HG03558 (cell line): ENCODE measurements around the gene ALDH2.
"Not testable (repeated sequence)": the region's sequence is repeated elsewhere in the genome, so short reads cannot be mapped to it uniquely, and the experiment has no call there.

Source experiments
- ATAC-seq: cut with Tn5 transposase; IDR thresholded peaks from one replicate; pipeline ENCODE4 v1.9.1; 2021; ENCODE audit warnings: moderate number of reproducible peaks; ENCODE audit not compliant: unreplicated experiment; ENCODE audit errors: extremely low read depth

ALDH2 gene

GRCh38 chr12:111819191-111820158 lies 52.7 kb downstream of the ALDH2 start:
- ATAC-seq = no peak

- not testable (repeated sequence) for ATAC-seq
These were observed 54.1 kb downstream of the ALDH2 start for GRCh38 chr12:111820828-111821227.

GRCh38 chr12:111822886-111823285 lies 56.2 kb downstream of the ALDH2 start:
- ATAC-seq = no peak

DNA sequence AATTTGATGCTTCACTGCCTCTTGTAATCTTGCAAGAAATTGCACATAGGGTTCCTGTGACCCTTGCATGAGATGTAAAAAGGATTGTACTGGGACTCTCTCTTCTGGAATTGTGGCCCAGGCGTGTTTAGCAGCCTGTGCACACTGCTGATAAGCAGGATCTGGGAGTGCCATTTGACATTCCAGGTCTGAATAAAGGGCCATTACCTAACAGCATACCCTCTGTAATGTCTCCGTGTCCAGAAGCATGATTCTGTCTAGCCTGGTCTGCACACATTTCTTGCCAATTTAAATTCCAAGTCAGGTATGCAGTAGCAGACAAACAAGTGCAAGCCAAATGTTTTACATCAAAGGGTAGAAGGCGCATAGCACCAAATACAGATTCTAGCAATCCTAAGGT lies 57.2 kb downstream of the ALDH2 start:
- no peak for ATAC-seq

DNA sequence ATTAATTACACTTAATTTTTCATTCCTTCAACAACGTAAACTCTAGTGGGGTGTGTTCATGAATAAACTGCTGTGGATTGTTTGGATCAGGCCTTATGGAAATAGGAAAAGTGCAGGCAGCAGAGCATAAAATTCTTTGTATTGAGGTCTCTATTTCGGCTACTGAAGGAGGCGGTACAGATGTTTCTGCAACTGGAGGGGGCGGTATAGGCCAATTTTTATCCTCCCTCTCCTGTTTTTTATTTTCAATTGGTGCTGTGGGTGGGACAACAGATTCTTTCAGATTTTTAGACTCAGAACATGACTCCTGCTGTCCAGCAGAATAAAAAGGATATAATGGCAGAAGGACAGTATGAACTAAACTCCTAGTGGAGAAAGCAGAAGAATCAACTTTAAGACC lies 57.6 kb downstream of the ALDH2 start:
- ATAC-seq = not testable (repeated sequence)

DNA sequence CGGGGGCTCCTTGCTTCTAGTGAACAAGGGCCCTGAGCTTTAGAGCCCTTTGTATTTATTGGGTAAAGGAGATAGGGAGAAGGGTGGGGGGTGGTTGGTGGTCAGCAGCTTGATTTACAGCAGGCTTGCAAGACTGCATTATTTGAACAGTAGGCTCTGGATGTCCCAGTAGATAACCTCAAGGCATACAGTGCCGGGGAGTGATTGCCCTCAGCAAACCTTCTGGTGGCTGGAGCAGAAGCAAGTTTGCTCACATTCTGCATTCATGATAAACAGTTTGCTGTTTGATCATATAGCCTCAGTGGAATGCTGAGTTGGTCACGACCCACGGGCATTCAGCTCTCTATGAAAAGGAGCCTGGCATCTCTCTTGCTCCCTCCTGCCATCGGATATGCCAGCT lies 58.8 kb downstream of the ALDH2 start:
- no peak for ATAC-seq

GRCh38 chr12:111826316-111826715 lies 59.6 kb downstream of the ALDH2 start:
- ATAC-seq = no peak

DNA sequence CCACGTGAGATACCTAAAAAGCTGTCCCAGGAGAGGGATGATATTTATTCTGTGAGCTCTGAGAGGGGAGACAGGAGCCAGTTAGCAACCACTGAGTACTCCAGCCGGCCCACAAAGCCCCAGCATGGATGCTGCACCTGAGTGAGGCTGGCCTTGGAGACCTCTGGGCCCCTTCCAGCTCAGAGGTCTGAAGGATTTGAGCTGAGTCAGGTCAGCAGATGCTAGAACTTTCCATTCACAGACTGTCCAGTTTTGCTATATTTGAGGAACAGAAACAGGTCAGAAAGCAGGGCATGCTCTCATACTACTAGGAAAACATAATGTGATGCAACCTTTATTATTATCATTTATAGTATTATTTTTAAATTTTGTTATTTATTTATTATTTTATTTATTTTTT lies 60.3 kb downstream of the ALDH2 start:
- ATAC-seq = no peak

- no peak for ATAC-seq
These were observed 61.2 kb downstream of the ALDH2 start for GRCh38 chr12:111827907-111828306.

- no peak for ATAC-seq
These were observed 61.7 kb downstream of the ALDH2 start for GRCh38 chr12:111828338-111828979.

DNA sequence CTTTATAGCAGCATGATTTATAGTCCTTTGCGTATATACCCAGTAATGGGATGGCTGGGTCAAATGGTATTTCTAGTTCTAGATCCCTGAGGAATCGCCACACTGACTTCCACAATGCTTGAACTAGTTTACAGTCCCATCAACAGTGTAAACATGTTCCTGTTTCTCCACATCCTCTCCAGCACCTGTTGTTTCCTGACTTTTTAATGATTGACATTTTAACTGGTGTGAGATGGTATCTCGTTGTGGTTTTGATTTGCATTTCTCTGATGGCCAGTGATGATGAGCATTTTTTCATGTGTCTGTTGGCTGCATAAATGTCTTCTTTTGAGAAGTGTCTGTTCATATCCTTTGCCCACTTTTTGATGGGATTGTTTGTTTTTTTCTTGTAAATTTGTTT lies 62.9 kb downstream of the ALDH2 start:
- not testable (repeated sequence) for ATAC-seq

- ATAC-seq = not testable (repeated sequence)
These were observed 68.1 kb downstream of the ALDH2 start for GRCh38 chr12:111834740-111835386.

DNA sequence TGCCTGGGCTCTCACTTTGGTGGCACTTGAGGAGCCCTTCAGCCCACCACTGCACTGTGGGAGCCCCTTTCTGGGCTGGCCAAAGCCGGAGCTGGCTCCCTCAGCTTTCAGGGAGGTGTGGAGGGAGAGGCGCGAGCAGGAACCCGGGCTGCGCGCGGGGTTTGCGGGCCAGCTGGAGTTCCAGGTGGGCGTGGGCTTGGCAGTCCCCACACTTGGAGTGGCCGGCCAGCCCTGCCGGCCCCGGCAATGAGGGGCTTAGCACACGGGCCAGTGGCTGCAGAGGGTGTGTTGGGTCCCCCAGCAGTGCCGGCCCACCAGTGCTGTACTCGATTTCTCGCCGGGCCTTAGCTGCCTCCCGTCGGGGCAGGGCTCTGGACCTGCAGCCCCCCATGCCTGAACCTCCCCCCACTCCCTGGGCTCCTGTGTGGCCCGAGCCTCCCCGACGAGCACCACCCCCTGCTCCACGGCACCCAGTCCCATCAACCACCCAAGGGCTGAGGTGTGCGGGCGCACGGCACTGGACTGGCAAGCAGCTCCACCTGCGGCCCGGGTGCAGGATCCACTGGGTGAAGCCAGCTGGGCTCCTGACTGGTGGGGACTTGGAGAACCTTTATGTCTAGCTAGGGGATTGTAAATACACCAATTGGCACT lies 68.9 kb downstream of the ALDH2 start:
- ATAC-seq = not testable (repeated sequence)

DNA sequence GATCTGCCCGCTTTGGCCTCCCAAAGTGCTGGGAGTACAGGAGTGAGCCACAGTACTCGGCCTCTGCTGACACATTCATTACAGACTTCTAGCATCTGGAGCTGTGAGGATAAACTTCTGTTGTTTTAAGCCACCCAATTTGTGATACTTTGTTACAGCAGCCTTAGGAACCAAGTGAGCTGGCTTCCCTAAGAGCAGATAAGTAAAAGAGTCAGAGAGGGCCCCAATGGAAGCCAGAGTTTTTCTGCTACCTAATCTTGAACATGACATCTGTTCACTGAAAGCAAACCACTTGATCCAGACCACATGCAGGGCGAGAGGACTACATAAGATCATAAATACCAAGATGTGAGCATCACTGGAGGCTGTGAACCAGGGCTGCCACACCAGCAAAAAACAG lies 71.6 kb downstream of the ALDH2 start:
- no peak for ATAC-seq

DNA sequence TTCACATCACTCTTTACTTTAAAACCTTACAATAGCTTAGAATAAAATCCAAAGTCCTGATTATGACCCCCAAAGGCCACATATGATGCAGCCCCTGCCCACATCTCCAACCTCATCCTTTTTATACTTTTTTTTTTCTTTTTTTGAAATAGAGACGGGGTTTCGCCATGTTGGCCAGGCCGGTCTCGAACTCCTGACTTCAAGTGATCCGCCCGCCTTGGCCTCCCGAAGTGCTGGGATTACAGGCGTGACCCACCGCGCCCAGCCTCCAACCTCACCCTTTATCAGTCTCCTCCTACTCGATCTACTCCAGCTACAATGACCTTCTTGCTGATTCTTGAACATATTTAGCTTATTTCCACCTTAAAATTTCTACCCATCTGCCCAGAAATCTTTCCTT lies 74.1 kb downstream of the ALDH2 start:
- no peak for ATAC-seq

GRCh38 chr12:111841236-111841749 lies 74.6 kb downstream of the ALDH2 start:
- ATAC-seq = no peak

- peak; percentile 69 for ATAC-seq
These were observed 75.2 kb downstream of the ALDH2 start, which contains the start of gene MAPKAPK5 for GRCh38 chr12:111841750-111842555. Gene MAPKAPK5, plus strand, starts transcription at chr12:111842228. Its CDS starts 506 bp downstream, at chr12:111842734.

DNA sequence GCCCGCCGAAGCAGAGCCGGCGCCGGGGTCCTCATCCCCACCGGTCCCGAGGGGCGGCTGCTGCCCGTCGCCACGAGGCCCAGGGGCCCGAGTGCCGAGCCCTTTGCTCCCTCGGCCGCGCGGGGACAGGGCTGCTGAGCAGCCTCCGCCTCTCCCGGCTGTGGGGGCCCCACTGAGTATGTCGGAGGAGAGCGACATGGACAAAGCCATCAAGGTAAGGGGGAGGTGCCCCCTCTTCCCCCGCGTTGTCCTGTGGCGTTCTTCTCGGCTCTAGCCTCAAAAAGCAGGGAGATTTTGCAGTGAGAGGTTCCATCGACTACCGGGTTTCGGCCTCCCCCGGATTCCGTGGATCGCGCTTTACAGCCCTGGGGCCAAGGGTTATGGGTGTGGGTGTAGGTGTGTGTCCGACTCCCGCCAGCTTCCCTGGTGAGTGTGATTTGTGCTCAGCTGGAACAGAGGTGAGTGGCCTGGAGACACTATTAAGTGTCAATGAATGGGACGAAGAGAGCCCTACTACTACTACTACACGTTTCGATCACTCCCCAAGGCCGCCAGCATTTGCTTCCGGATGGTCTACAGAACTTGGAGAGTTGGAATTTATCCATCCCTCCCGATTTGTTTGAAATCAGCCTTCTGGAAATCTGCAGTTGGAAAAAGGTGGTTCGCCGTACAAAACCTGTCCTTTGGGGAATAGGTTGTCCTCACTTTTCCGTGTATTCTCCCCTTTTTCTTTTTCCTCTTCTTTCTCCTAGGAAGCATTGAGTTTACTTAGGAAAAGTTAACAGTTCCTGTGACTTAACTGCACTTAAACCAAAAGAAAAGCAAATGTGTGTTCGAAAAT lies 76.0 kb downstream of the ALDH2 start:
- no peak for ATAC-seq
